GM12878 (cell line): ENCODE results near the gene TNP2. TPM values are rescaled to one million over a fixed set of nuclear protein-coding genes. Genes with fewer than 3 reads are reported as not detected.

ENCODE experiments used
- ATAC-seq: fragments of 200-7000 bp; cut with Tn5 transposase; 3 replicates; pipeline ENCODE4 v1.9.1; 2020; ENCODE audit warnings: mild to moderate bottlenecking, moderate library complexity
- BruUV-seq: library from RNA; stranded (reverse); fragments of 400-500 nt; replicated peaks from 2 replicates; lab custom pipeline; 2021; lab: Mats Ljungman, UMichigan
- CTCF ChIA-PET: fragments of 300-600 bp; sonication (Branson Sonifier 250); formaldehyde crosslinking; extraction: SDS; loops from one replicate; lab custom pipeline; 2021; ENCODE audit warnings: inconsistent platforms; lab: Yijun Ruan, JAX
- POLR2A ChIA-PET: fragments of 350-600 bp; formaldehyde crosslinking; extraction: SDS; loops from one replicate; lab custom pipeline; 2021; ENCODE audit warnings: inconsistent platforms; lab: Charles Lee
- RAD21 ChIA-PET: fragments of 300-600 bp; sonication (Branson Sonifier 250); formaldehyde crosslinking; loops from one replicate; lab custom pipeline; 2023; ENCODE audit warnings: antibody characterized with exemption; ENCODE audit not compliant: unreplicated experiment; lab: Charles Lee
- SMC1A ChIA-PET: fragments of 300-600 bp; sonication (Branson Sonifier 250); formaldehyde crosslinking; loops from one replicate; lab custom pipeline; 2023; ENCODE audit not compliant: unreplicated experiment, uncharacterized antibody; lab: Charles Lee
- DNase-seq: peaks from one replicate; pipeline ENCODE4 v3.0.0-alpha.2; 2011; ENCODE audit warnings: low read depth, low spot score
- FAIRE-seq: peaks from 3 replicates; lab custom pipeline; 2011; peaks lifted over from hg19 to GRCh38; lab: Jason Lieb, UNC
- H2AFZ ChIP-seq: 2 replicates; pipeline ENCODE4 v1.6.0; 2011; ENCODE audit warnings: low read depth, low read length, control low read depth; ENCODE audit not compliant: control insufficient read depth
- H3K27ac ChIP-seq: 2 replicates; pipeline ENCODE4 v1.5.1; 2011; ENCODE audit warnings: control low read depth; ENCODE audit not compliant: control insufficient read depth, insufficient read depth
- H3K27me3 ChIP-seq, 2 experiments: replicated peaks in 1 of 2; 2 replicates each; pipeline versions ENCODE4 v1.6.0 to v1.6.1; 2011; ENCODE audit warnings: low read length in 1 of 2; ENCODE audit not compliant: control insufficient read depth in 2 of 2, insufficient read depth in 2 of 2
- H3K36me3 ChIP-seq, 2 experiments: 2 replicates each; pipeline ENCODE4 v1.5.1; 2011; ENCODE audit warnings: low read length in 1 of 2; ENCODE audit not compliant: control insufficient read depth in 2 of 2, insufficient read depth in 2 of 2
- H3K4me1 ChIP-seq: 2 replicates; pipeline ENCODE4 v1.6.1; 2011; ENCODE audit warnings: mild to moderate bottlenecking, low read length, moderate library complexity, mixed read lengths; ENCODE audit not compliant: control insufficient read depth, insufficient read depth
- H3K4me2 ChIP-seq: 2 replicates; pipeline ENCODE4 v1.6.0; 2011; ENCODE audit warnings: control low read depth; ENCODE audit not compliant: control insufficient read depth, insufficient read depth
- H3K4me3 ChIP-seq: fragments of 200-600 bp; sonication (generic); 2 replicates; pipeline ENCODE4 v1.5.1; 2016
- H3K79me2 ChIP-seq: 2 replicates; pipeline ENCODE4 v1.6.0; 2011; ENCODE audit warnings: low read length; ENCODE audit not compliant: control insufficient read depth, insufficient read depth
- H3K9ac ChIP-seq: 2 replicates; pipeline ENCODE4 v1.8.0; 2011; ENCODE audit warnings: low read length, control low read depth, mixed read lengths; ENCODE audit not compliant: control insufficient read depth, insufficient read depth
- H3K9me3 ChIP-seq: replicated peaks from 3 replicates; pipeline ENCODE4 v1.5.1; 2011; ENCODE audit warnings: mild to moderate bottlenecking, low read length; ENCODE audit not compliant: control insufficient read depth, insufficient read depth
- H4K20me1 ChIP-seq: 2 replicates; pipeline ENCODE4 v1.6.0; 2011; ENCODE audit not compliant: control insufficient read depth, insufficient read depth
- BRCA1 ChIP-seq: IDR thresholded peaks from 2 replicates; pipeline ENCODE4 v1.6.1; 2011; ENCODE audit warnings: low read depth, low read length, improper control_type of control experiment
- CBX5 ChIP-seq: sonication (generic); IDR thresholded peaks from 2 replicates; pipeline ENCODE4 v1.6.1; 2016; ENCODE audit warnings: low read depth, moderate library complexity, mild to moderate bottlenecking, inconsistent platforms
- CHD2 ChIP-seq: IDR thresholded peaks from 2 replicates; pipeline ENCODE4 v1.6.1; 2011; ENCODE audit warnings: low read depth, low read length, improper control_type of control experiment, borderline replicate concordance
- EED ChIP-seq: sonication (generic); IDR thresholded peaks from 2 replicates; pipeline ENCODE4 v1.6.1; 2016; ENCODE audit warnings: antibody characterized with exemption, low read depth
- ESRRA ChIP-seq: IDR thresholded peaks from 2 replicates; pipeline ENCODE4 v1.6.1; 2012; ENCODE audit warnings: mild to moderate bottlenecking, low read length, improper control_type of control experiment
- FOXK2 ChIP-seq: fragments of 450-650 bp; IDR thresholded peaks from 2 replicates; pipeline ENCODE4 v1.6.1; 2017; ENCODE audit warnings: mild to moderate bottlenecking, moderate library complexity
- FOXM1 ChIP-seq: IDR thresholded peaks from 2 replicates; pipeline ENCODE4 v1.6.1; 2012; ENCODE audit warnings: low read depth, mild to moderate bottlenecking, inconsistent platforms, low read length, moderate library complexity
- HDGF ChIP-seq: fragments of 450-650 bp; IDR thresholded peaks from 2 replicates; pipeline ENCODE4 v1.6.1; 2016; ENCODE audit warnings: antibody characterized with exemption
- JUNB ChIP-seq: IDR thresholded peaks from 2 replicates; pipeline ENCODE4 v1.6.1; 2016; ENCODE audit warnings: antibody characterized with exemption, mild to moderate bottlenecking
- MEF2A ChIP-seq: IDR thresholded peaks from 2 replicates; pipeline ENCODE4 v1.6.1; 2011; ENCODE audit warnings: low read depth, mild to moderate bottlenecking, low read length, moderate library complexity; ENCODE audit not compliant: insufficient read depth
- PML ChIP-seq: IDR thresholded peaks from 2 replicates; pipeline ENCODE4 v1.6.1; 2012; ENCODE audit warnings: low read length, inconsistent platforms
- RAD51 ChIP-seq: fragments of 450-650 bp; IDR thresholded peaks from 2 replicates; pipeline ENCODE4 v1.6.1; 2016; ENCODE audit warnings: moderate library complexity, mild to moderate bottlenecking, inconsistent platforms
- RELA ChIP-seq: fragments of 450-650 bp; IDR thresholded peaks from 2 replicates; pipeline ENCODE4 v1.8.0; 2014; ENCODE audit warnings: borderline replicate concordance; ENCODE audit not compliant: partially characterized antibody
- WGBS: methylation state at CpG from one replicate; pipeline ENCODE4 v1.1.6; 2016; ENCODE audit warnings: low lambda C conversion rate; ENCODE audit not compliant: insufficient replicate concordance, insufficient coverage; ENCODE audit errors: missing lambda C conversion rate; 5-methylcytosine and 5-hydroxymethylcytosine counted together
- in situ Hi-C: fragments of 300-500 bp; cut with MboI; formaldehyde crosslinking; loops from 9 replicates; pipeline ENCODE4 v1.14.3; 2018; ENCODE audit warnings: mixed read lengths
- intact Hi-C: fragments of 100-400 bp; cut with micrococcal nuclease; formaldehyde crosslinking; loops from one replicate; pipeline ENCODE4 v1.14.2; 2022; ENCODE audit not compliant: unreplicated experiment
- polyA plus RNA-seq, 11 experiments: library from polyadenylated mRNA; depleted of rRNA in 4 of 11; unstranded in 6 of 11; stranded (reverse) in 5 of 11; fragments of >200 nt; fragmentation: Nextera tagmentation in 4 of 11; fragmentation: Illumina TruSeq in 1 of 11; extraction: Ambion mirVana in 4 of 11; extraction: Trizol in 1 of 11; gene quantifications; 1 replicate in 1 of 11; 2 replicates in 10 of 11; pipeline versions ENCODE4 v1.2.1 to v1.2.3, GENCODE V29; 2011 to 2016; ENCODE audit warnings: inconsistent platforms in 2 of 11, missing spikeins in 2 of 11, low read depth in 1 of 11
- total RNA-seq, 4 experiments: library from RNA; depleted of rRNA in 3 of 4; stranded (reverse); fragments of >200 nt in 3 of 4; fragmentation: Illumina TruSeq in 1 of 4; extraction: Trizol in 1 of 4; gene quantifications; 2 replicates each; pipeline versions ENCODE4 v1.2.1 to v1.2.3, GENCODE V29; 2013 to 2021
- TF ChIP-seq, protein P1 (sequence below): fragments of 450-650 bp; IDR thresholded peaks from 2 replicates; pipeline ENCODE4 v1.6.1; 2017; ENCODE audit warnings: mild to moderate bottlenecking, moderate library complexity
- TF ChIP-seq, protein P2 (sequence below): fragments of 450-650 bp; IDR thresholded peaks from 2 replicates; pipeline ENCODE4 v1.6.1; 2016; ENCODE audit warnings: mild to moderate bottlenecking

TNP2 gene
- total and polyA plus RNA-seq, 10 of the 15 experiments (the other 5 are each of a cell fraction or from before 2014, with no cell fraction given), result not detected

DNA sequence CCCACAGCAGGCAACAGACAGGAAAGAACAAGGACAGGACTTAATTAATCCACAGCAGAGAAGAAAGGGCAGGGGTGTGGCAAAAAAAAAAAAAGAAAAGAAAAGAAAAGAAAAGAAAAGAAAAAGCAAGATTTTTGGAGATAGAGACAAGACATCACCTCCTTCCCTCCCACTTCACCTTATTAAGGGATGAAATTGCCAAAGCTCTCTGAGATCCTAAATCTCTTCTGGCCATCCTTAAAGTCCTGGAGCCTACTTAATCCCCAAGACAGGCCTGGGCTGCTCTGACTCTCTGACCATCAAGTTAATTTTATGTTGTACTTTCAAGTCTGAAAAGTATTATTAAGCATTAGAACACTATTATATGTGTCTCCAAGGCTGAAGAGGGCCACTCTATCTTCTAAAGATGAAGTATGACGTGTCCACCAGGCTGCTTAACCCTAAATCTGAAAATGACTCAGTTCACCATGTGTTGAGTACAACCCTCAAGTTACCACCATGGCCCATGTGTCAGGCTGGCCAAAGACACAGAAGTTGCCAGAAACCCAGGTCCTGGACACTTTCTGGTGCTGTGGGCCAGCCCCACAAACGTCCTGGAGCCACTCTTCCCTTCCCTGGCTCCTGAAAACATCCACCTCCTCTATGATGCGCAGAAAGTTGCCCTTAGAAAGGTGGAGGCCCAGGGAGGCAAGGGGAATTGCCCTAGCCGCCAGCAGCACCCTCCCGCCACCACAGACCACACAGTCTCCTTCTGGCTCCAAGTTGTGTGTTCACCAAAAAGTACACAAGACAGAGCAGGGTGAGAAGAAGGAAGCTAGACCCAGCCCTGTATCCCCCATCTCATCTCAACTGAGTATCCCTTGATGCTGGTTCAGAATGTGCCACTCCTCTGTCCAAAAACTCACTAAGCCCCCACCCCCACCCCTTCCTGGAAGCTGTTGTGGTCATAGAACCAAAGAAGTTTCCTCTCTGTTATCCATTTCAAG, 15.8 kb downstream of the TNP2 start:
- ChIA-PET SMC1A (interaction anchor here (0.6 to 8.8 kb wide), 26 partner anchors 17 to 305 kb away, joined by 3 to 108 read pairs (median 5); no protein-coding TSS in a partner anchor), RAD21 (interaction anchor here (0.8 to 11.8 kb wide), 16 partner anchors 20 to 269 kb away, joined by 3 to 243 read pairs (median 12); no protein-coding TSS in a partner anchor), CTCF (interaction anchor here (0.8 to 11.0 kb wide), 17 partner anchors 17 to 289 kb away, joined by 3 to 170 read pairs (median 7); no protein-coding TSS in a partner anchor), POLR2A (interaction anchor here (0.6 to 6.6 kb wide), 12 partner anchors 17 to 288 kb away, joined by 3 to 53 read pairs (median 6); no protein-coding TSS in a partner anchor)
- BruUV-seq, result no TSS peak
- H4K20me1 ChIP-seq, result no peaks in the 10 kb centered on the region
- H3K79me2 ChIP-seq, result peaks cover 37% of the 10 kb centered on the region
- H3K36me3 ChIP-seq, result peaks cover 0 to 3% of the 10 kb centered on the region in 2 experiments; a peak in 1 of 4 replicates
- H3K4me1 ChIP-seq, result peaks cover 32% of the 10 kb centered on the region
- FAIRE-seq, result peak; percentile 35
- DNase-seq, result no peak
- H3K27me3 ChIP-seq, result no peaks in the 10 kb centered on the region
- H3K4me3 ChIP-seq, result peak overlapping the region; percentile 91
- peak overlapping the region; percentile 92 for H3K4me2 ChIP-seq
- peak; percentile 0; the same call in 1 of the 3 replicates for ATAC-seq
- intact Hi-C loops, result loop anchor here (2.0 kb wide), 1 partner anchor 51 kb away; no protein-coding TSS in a partner anchor
- 16% methylated on average over 5 of the region's 5 CpGs for WGBS
- peak overlapping the region; percentile 71 for H3K27ac ChIP-seq
- in situ Hi-C loops, result loop anchor here (5.0 kb wide), 1 partner anchor 286 kb away; no protein-coding TSS in a partner anchor
- peak overlapping the region; percentile 89 for H3K9ac ChIP-seq
- no peaks in the 10 kb centered on the region for H3K9me3 ChIP-seq
- H2AFZ ChIP-seq, result no peak overlapping the region
- TF ChIP-seq MEF2A, result no peak
- TF ChIP-seq HDGF, result 0 out of 2 replicates have a peak, but pooled peaks have one; percentile 73
- TF ChIP-seq CHD2, result no peak; the same call in 1 of the 2 replicates
- TF ChIP-seq ESRRA, result no peak
- TF ChIP-seq, protein P1, sequence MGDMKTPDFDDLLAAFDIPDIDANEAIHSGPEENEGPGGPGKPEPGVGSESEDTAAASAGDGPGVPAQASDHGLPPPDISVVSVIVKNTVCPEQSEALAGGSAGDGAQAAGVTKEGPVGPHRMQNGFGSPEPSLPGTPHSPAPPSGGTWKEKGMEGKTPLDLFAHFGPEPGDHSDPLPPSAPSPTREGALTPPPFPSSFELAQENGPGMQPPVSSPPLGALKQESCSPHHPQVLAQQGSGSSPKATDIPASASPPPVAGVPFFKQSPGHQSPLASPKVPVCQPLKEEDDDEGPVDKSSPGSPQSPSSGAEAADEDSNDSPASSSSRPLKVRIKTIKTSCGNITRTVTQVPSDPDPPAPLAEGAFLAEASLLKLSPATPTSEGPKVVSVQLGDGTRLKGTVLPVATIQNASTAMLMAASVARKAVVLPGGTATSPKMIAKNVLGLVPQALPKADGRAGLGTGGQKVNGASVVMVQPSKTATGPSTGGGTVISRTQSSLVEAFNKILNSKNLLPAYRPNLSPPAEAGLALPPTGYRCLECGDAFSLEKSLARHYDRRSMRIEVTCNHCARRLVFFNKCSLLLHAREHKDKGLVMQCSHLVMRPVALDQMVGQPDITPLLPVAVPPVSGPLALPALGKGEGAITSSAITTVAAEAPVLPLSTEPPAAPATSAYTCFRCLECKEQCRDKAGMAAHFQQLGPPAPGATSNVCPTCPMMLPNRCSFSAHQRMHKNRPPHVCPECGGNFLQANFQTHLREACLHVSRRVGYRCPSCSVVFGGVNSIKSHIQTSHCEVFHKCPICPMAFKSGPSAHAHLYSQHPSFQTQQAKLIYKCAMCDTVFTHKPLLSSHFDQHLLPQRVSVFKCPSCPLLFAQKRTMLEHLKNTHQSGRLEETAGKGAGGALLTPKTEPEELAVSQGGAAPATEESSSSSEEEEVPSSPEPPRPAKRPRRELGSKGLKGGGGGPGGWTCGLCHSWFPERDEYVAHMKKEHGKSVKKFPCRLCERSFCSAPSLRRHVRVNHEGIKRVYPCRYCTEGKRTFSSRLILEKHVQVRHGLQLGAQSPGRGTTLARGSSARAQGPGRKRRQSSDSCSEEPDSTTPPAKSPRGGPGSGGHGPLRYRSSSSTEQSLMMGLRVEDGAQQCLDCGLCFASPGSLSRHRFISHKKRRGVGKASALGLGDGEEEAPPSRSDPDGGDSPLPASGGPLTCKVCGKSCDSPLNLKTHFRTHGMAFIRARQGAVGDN, result peak; percentile 72
- TF ChIP-seq FOXK2, result no peak
- TF ChIP-seq CBX5, result no peak
- TF ChIP-seq FOXM1, result no peak
- peak; percentile 24; the same call in 1 of the 2 replicates for TF ChIP-seq EED
- TF ChIP-seq RELA, result no peak
- TF ChIP-seq JUNB, result no peak; the same call in 1 of the 2 replicates
- no peak for TF ChIP-seq BRCA1
- TF ChIP-seq, protein P2, sequence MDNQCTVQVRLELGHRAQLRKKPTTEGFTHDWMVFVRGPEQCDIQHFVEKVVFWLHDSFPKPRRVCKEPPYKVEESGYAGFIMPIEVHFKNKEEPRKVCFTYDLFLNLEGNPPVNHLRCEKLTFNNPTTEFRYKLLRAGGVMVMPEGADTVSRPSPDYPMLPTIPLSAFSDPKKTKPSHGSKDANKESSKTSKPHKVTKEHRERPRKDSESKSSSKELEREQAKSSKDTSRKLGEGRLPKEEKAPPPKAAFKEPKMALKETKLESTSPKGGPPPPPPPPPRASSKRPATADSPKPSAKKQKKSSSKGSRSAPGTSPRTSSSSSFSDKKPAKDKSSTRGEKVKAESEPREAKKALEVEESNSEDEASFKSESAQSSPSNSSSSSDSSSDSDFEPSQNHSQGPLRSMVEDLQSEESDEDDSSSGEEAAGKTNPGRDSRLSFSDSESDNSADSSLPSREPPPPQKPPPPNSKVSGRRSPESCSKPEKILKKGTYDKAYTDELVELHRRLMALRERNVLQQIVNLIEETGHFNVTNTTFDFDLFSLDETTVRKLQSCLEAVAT, result peak; percentile 55
- TF ChIP-seq RAD51, result no peak
- no peak for TF ChIP-seq PML
